Tibial nerve (tissue), 4 donors: ENCODE measurements around the gene FXYD5. TPM values are rescaled to one million over a fixed set of nuclear protein-coding genes. Genes with fewer than 3 reads are reported as not detected.

ENCODE experiments used
- DNase-seq, 2 donors: peaks; one replicate each; pipeline ENCODE4 v3.0.0-alpha.2; 2019; ENCODE audit warnings: low spot score in 2 of 2
- H3K27ac ChIP-seq, 4 donors: fragments of 200-600 bp; sonication (generic) in 3 of 4; one replicate each; pipeline ENCODE4 v1.5.1; 2017 to 2019; ENCODE audit warnings: mild to moderate bottlenecking in 1 of 4
- H3K27me3 ChIP-seq, 2 donors: fragments of 200-600 bp; sonication (generic) in 1 of 2; one replicate each; pipeline versions ENCODE4 v1.5.1 to v1.6.0; 2017 to 2019
- H3K36me3 ChIP-seq, 3 donors: fragments of 200-600 bp; sonication (generic); one replicate each; pipeline ENCODE4 v1.5.1; 2018 to 2019
- H3K4me1 ChIP-seq, 4 donors: fragments of 200-600 bp; sonication (generic) in 3 of 4; one replicate each; pipeline ENCODE4 v1.5.1; 2017 to 2019
- H3K4me3 ChIP-seq, 4 donors: fragments of 200-600 bp; sonication (generic) in 3 of 4; one replicate each; pipeline ENCODE4 v1.5.1; 2017 to 2019; ENCODE audit warnings: mild to moderate bottlenecking in 1 of 4, moderate library complexity in 1 of 4
- H3K9me3 ChIP-seq, 4 donors: fragments of 200-600 bp; sonication (generic) in 3 of 4; one replicate each; pipeline ENCODE4 v1.5.1; 2017 to 2019
- CTCF ChIP-seq, 5 experiments: fragments of 200-600 bp in 3 of 5; fragments of 450-650 bp in 2 of 5; sonication (generic) in 3 of 5; IDR thresholded peaks; one replicate each; pipeline ENCODE4 v1.5.1; 2016 to 2019; ENCODE audit warnings: antibody characterized with exemption in 5 of 5, mild to moderate bottlenecking in 3 of 5, moderate library complexity in 2 of 5
- EP300 ChIP-seq, 2 donors: sonication (generic); formaldehyde crosslinking; IDR thresholded peaks; one replicate each; pipeline ENCODE4 v1.6.1; 2017; ENCODE audit warnings: antibody characterized with exemption in 2 of 2, mild to moderate bottlenecking in 1 of 2
- POLR2A ChIP-seq, 2 donors: fragments of 450-650 bp; IDR thresholded peaks; one replicate each; pipeline ENCODE4 v1.6.1; 2017; ENCODE audit warnings: antibody characterized with exemption in 2 of 2, mild to moderate bottlenecking in 2 of 2, moderate library complexity in 2 of 2
- WGBS, 2 donors: methylation state at CpG; one replicate each; pipeline ENCODE4 v1.1.5; 2018; 5-methylcytosine and 5-hydroxymethylcytosine counted together
- total RNA-seq, 4 donors: library from RNA; depleted of rRNA; stranded (reverse); fragments of >200 nt; gene quantifications; one replicate each; pipeline ENCODE4 v1.1.0, GENCODE V29; 2016

The FXYD5 gene
- 10 to 100 TPM; 19.9 to 53.4 (median 37.5) TPM for total RNA-seq

GRCh38 chr19:35154525-35155406, at the start of gene FXYD5:
FXYD5 (plus strand) TSS chr19:35154735; CDS start chr19:35155551, 816 bp downstream.
- Histone ChIP-seq H3K9me3 (no peaks in the 10 kb centered on the region), H3K27ac (peak within 1 kb of the TSS; percentile 38 to 87 (median 66)), H3K27me3 (peaks cover 0 to 35% of the 10 kb centered on the region in 2 donors), H3K4me1 (peaks cover 0 to 37% (median 5%) of the 10 kb centered on the region in 4 donors), H3K36me3 (peaks cover 0 to 26% (median 9%) of the 10 kb centered on the region in 3 donors), H3K4me3 (peak within 1 kb of the TSS; percentile 28 to 63 (median 48))
- peak in 1 of 2 donors; percentile 34 for TF ChIP-seq POLR2A (IDR thresholded peaks at IDR 0.05)
- peak in 1 of 5 experiments; percentile 6 for TF ChIP-seq CTCF (IDR thresholded peaks at IDR 0.05)
- peak in 1 of 2 donors; percentile 51 for TF ChIP-seq EP300 (IDR thresholded peaks at IDR 0.05)
- WGBS, 2 donors, result 2 to 3% methylated on average over 46 to 49 of the region's 49 CpGs
- DNase-seq, result no peak

DNA sequence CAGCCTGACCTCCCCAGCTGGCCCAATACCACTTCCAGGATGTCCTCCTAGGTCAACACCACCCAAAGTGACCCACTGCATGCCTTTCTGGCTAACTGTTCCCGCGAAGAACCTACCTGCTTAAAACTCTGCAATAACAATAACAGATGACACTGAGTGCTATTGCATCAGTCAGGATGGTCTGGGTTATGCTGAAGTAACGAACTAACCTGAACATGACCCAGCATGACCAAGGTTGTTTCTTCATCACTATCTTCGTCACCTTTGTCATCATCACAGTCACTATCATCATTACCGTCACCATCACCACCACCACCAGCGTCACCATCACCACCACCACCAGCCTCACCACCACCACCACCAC, 49.5 kb upstream of the FXYD5 start:
- TF ChIP-seq POLR2A (IDR thresholded peaks at IDR 0.05) (no peak), CTCF (IDR thresholded peaks at IDR 0.05) (no peak), EP300 (IDR thresholded peaks at IDR 0.05) (no peak)
- DNase-seq, result no peak
- Histone ChIP-seq H3K4me1 (peaks cover 0 to 38% (median 13%) of the 10 kb centered on the region in 4 donors), H3K27me3 (no peaks in the 10 kb centered on the region), H3K36me3 (no peaks in the 10 kb centered on the region), H3K27ac (peak overlapping the region in 2 of 4 donors; percentile 56 to 96), H3K9me3 (no peaks in the 10 kb centered on the region), H3K4me3 (no peak overlapping the region)
- 94 to 97% methylated on average over 6 of the region's 6 CpGs for WGBS, 2 donors

DNA sequence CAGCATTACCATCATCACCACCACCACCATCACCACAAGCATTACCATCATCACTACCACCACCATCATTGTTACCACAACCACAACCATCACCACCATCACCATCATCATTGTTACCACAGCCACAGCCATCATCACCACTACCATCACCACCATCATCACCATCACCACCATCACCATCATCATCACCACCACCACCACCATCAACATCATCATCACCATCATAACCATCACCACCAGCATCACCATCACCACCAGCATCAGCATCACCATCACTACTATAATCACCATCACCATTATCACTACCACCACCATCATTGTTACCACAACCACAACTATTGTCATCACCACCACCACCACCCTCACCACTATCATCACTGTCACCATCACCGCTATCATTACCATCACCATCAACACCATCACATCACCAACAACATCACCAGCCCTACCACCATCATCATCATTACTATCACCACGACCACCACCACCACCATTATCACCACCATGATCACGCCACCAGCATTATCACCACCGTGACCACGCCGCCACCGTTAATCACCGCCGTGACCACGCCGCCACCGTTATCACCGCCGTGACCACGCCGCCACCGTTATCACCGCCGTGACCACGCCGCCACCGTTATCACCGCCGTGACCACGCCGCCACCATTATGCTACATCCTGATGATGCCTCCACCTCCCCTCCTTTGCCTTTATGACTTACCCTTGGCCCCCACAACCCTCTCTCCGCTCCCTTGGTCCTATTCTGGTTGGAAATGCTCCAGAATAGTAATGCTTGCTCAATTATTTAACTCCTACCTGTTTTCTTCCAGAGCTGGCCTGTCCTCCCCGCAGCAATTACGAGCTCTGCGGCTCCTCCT, 48.9 kb upstream of the FXYD5 start:
- no peak for DNase-seq
- Histone ChIP-seq H3K4me3 (no peak overlapping the region), H3K27ac (peak overlapping the region; percentile 75 to 96 (median 88)), H3K36me3 (no peaks in the 10 kb centered on the region), H3K4me1 (peaks cover 0 to 44% (median 16%) of the 10 kb centered on the region in 4 donors), H3K9me3 (no peaks in the 10 kb centered on the region), H3K27me3 (no peaks in the 10 kb centered on the region)
- 82 to 86% methylated on average over 30 of the region's 30 CpGs for WGBS, 2 donors
- no peak for TF ChIP-seq POLR2A (IDR thresholded peaks at IDR 0.05)

DNA sequence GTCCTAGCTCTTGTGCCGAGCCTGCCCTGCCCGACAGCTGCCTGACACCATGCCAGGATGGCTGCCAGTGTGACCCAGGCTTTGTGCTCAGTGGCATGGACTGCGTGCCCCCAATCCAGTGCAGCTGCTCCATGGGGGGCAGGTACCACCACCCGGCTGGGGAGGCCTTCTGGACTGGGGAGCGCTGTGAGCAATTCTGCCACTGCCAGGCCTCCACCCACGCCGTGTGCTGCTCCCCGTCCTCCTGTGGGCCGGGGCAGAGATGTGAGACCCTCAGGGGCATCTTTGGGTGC, 48.3 kb upstream of the FXYD5 start:
- Histone ChIP-seq H3K27ac (peak overlapping the region; percentile 75 to 96 (median 88)), H3K9me3 (no peaks in the 10 kb centered on the region)
- no peak for DNase-seq

GRCh38 chr19:35106898-35107541, 47.5 kb upstream of the FXYD5 start:
- H3K27ac ChIP-seq, result peak overlapping the region; percentile 75 to 96 (median 88)
- H3K4me1 ChIP-seq, result peaks cover 0 to 58% (median 17%) of the 10 kb centered on the region in 4 donors
- whole genome bisulfite sequencing, 2 donors, result 19 to 46% methylated on average over 1 to 2 of the region's 2 CpGs

More for the DNA sequence above, 48.3 kb upstream of the FXYD5 start:
- Histone ChIP-seq H3K36me3 (no peaks in the 10 kb centered on the region), H3K27me3 (no peaks in the 10 kb centered on the region), H3K4me1 (peaks cover 0 to 50% (median 17%) of the 10 kb centered on the region in 4 donors), H3K4me3 (no peak overlapping the region)
- 60 to 72% methylated on average over 7 to 9 of the region's 9 CpGs for WGBS, 2 donors
- no peak for TF ChIP-seq EP300 (IDR thresholded peaks at IDR 0.05)

More at GRCh38 chr19:35106898-35107541, 47.5 kb upstream of the FXYD5 start:
- Histone ChIP-seq H3K27me3 (no peaks in the 10 kb centered on the region), H3K9me3 (no peaks in the 10 kb centered on the region), H3K4me3 (no peak overlapping the region), H3K36me3 (no peaks in the 10 kb centered on the region)
- no peak for DNase-seq
- TF ChIP-seq POLR2A (IDR thresholded peaks at IDR 0.05) (no peak), EP300 (IDR thresholded peaks at IDR 0.05) (no peak), CTCF (IDR thresholded peaks at IDR 0.05) (no peak)
